H9 (cell line): ENCODE data around the gene LYSMD3. TPM values are rescaled to one million over a fixed set of nuclear protein-coding genes. Genes with fewer than 3 reads are reported as not detected.
A peak's percentile ranks its signal among the peaks of the same experiment; 100 is the strongest.

ENCODE experiments used
- DNase-seq: peaks from one replicate; pipeline ENCODE4 v3.0.0-alpha.2; 2017
- H2AFZ ChIP-seq: one replicate; pipeline ENCODE4 v1.6.1; 2013; ENCODE audit warnings: mild to moderate bottlenecking, low read length, control low read depth, moderate library complexity
- H2AK5ac ChIP-seq: 2 replicates; pipeline ENCODE4 v1.6.1; 2013; ENCODE audit warnings: low read length, control low read depth, mixed read lengths; ENCODE audit not compliant: insufficient read length
- H2BK120ac ChIP-seq: one replicate; pipeline ENCODE4 v1.6.1; 2013; ENCODE audit warnings: low read depth, mild to moderate bottlenecking, low read length, control low read depth, inconsistent platforms; ENCODE audit not compliant: poor library complexity, severe bottlenecking
- H2BK12ac ChIP-seq: 2 replicates; pipeline ENCODE4 v1.6.1; 2013; ENCODE audit warnings: low read length, control low read depth, mixed read lengths, low read depth; ENCODE audit not compliant: insufficient read length
- H2BK15ac ChIP-seq: 2 replicates; pipeline ENCODE4 v1.6.1; 2013; ENCODE audit warnings: low read depth, low read length, control low read depth
- H2BK20ac ChIP-seq: one replicate; pipeline ENCODE4 v1.6.1; 2013; ENCODE audit warnings: low read depth, mild to moderate bottlenecking, low read length, control low read depth, inconsistent platforms; ENCODE audit not compliant: poor library complexity, severe bottlenecking
- H2BK5ac ChIP-seq: 2 replicates; pipeline ENCODE4 v1.6.1; 2013; ENCODE audit warnings: low read length, control low read depth, mixed read lengths; ENCODE audit not compliant: insufficient read length
- H3K14ac ChIP-seq: 2 replicates; pipeline ENCODE4 v1.6.1; 2013; ENCODE audit warnings: low read length, control low read depth; ENCODE audit not compliant: insufficient read depth
- H3K18ac ChIP-seq: 2 replicates; pipeline ENCODE4 v1.6.1; 2013; ENCODE audit warnings: low read depth, mild to moderate bottlenecking, mixed read lengths, low read length, control low read depth; ENCODE audit not compliant: insufficient read length
- H3K23ac ChIP-seq: 2 replicates; pipeline ENCODE4 v1.6.1; 2013; ENCODE audit warnings: low read length, control low read depth, mixed read lengths, low read depth; ENCODE audit not compliant: insufficient read length
- H3K23me2 ChIP-seq: 2 replicates; pipeline ENCODE4 v1.6.1; 2013; ENCODE audit warnings: low read depth, mild to moderate bottlenecking, mixed read lengths, low read length, control low read depth; ENCODE audit not compliant: insufficient read length, poor library complexity, severe bottlenecking
- H3K27ac ChIP-seq: 2 replicates; pipeline ENCODE4 v1.5.1; 2013; ENCODE audit warnings: low read length, control low read depth, mixed read lengths, low read depth; ENCODE audit not compliant: insufficient read length
- H3K27me3 ChIP-seq: 2 replicates; pipeline ENCODE4 v1.6.1; 2013; ENCODE audit warnings: low read length, control low read depth, inconsistent platforms; ENCODE audit not compliant: insufficient read depth
- H3K4ac ChIP-seq: 2 replicates; pipeline ENCODE4 v1.6.1; 2013; ENCODE audit warnings: low read depth, mild to moderate bottlenecking, control low read depth, inconsistent platforms, low read length, moderate library complexity
- H3K4me1 ChIP-seq: 2 replicates; pipeline ENCODE4 v1.6.1; 2013; ENCODE audit warnings: low read length, control low read depth, inconsistent platforms; ENCODE audit not compliant: insufficient read depth
- H3K4me2 ChIP-seq: 2 replicates; pipeline ENCODE4 v1.6.1; 2013; ENCODE audit warnings: low read length, control low read depth, mixed read lengths; ENCODE audit not compliant: insufficient read length, insufficient read depth
- H3K56ac ChIP-seq: 2 replicates; pipeline ENCODE4 v1.6.1; 2013; ENCODE audit warnings: low read depth, mild to moderate bottlenecking, mixed read lengths, low read length, control low read depth; ENCODE audit not compliant: insufficient read length
- H3K79me1 ChIP-seq: 2 replicates; pipeline ENCODE4 v1.6.1; 2013; ENCODE audit warnings: low read depth, mild to moderate bottlenecking, moderate library complexity, low read length, control low read depth, inconsistent platforms; ENCODE audit not compliant: insufficient read depth, poor library complexity, severe bottlenecking
- H3K79me2 ChIP-seq: 2 replicates; pipeline ENCODE4 v1.6.1; 2013; ENCODE audit warnings: low read length, control low read depth, inconsistent platforms; ENCODE audit not compliant: insufficient read depth
- H3K9ac ChIP-seq: 2 replicates; pipeline ENCODE4 v1.6.1; 2013; ENCODE audit warnings: low read length, control low read depth, mixed read lengths; ENCODE audit not compliant: insufficient read length; ENCODE audit errors: extremely low read depth
- H3K9me3 ChIP-seq: one replicate; pipeline ENCODE4 v1.6.1; 2013; ENCODE audit warnings: low read depth, low read length, inconsistent platforms; ENCODE audit not compliant: control insufficient read depth
- H3T11ph ChIP-seq: one replicate; pipeline ENCODE4 v1.6.1; 2013; ENCODE audit warnings: mild to moderate bottlenecking, low read length, control low read depth, inconsistent platforms
- H4K20me1 ChIP-seq: one replicate; pipeline ENCODE4 v1.6.1; 2013; ENCODE audit not compliant: control insufficient read depth, insufficient read length, insufficient read depth
- H4K5ac ChIP-seq: 2 replicates; pipeline ENCODE4 v1.6.1; 2013; ENCODE audit warnings: low read depth, mild to moderate bottlenecking, mixed read lengths, low read length, control low read depth; ENCODE audit not compliant: insufficient read length
- H4K8ac ChIP-seq: replicated peaks from 2 replicates; pipeline ENCODE4 v1.6.1; 2013; ENCODE audit warnings: low read length, control low read depth, mixed read lengths, low read depth; ENCODE audit not compliant: insufficient read length
- H4K91ac ChIP-seq: 2 replicates; pipeline ENCODE4 v1.6.1; 2013; ENCODE audit warnings: low read depth, mild to moderate bottlenecking, moderate library complexity, mixed read lengths, low read length, control low read depth; ENCODE audit not compliant: insufficient read length
- H3K27ac Mint-ChIP-seq, 3 experiments: 2 replicates in 2 of 3; 3 replicates in 1 of 3; pipeline ENCODE4 v1.8.0; 2020 to 2021; ENCODE audit warnings: mixed read lengths in 3 of 3, mild to moderate bottlenecking in 1 of 3, moderate library complexity in 1 of 3
- H3K27me3 Mint-ChIP-seq: 2 replicates; pipeline ENCODE4 v1.8.0; 2021; ENCODE audit warnings: low read depth, mild to moderate bottlenecking, moderate library complexity, mixed read lengths
- H3K36me3 Mint-ChIP-seq, 3 experiments: 2 replicates in 2 of 3; 3 replicates in 1 of 3; pipeline ENCODE4 v1.8.0; 2020 to 2021; ENCODE audit warnings: low read depth in 3 of 3, mixed read lengths in 3 of 3; ENCODE audit not compliant: insufficient read depth in 1 of 3
- H3K4me1 Mint-ChIP-seq, 2 experiments: 2 replicates each; pipeline ENCODE4 v1.8.0; 2020; ENCODE audit warnings: mixed read lengths in 2 of 2
- H3K4me3 Mint-ChIP-seq, 2 experiments: 2 replicates in 1 of 2; 3 replicates in 1 of 2; pipeline ENCODE4 v1.8.0; 2020 to 2021; ENCODE audit warnings: mild to moderate bottlenecking in 2 of 2, mixed read lengths in 2 of 2, moderate library complexity in 1 of 2
- H3K9me3 Mint-ChIP-seq, 2 experiments: 2 replicates in 1 of 2; 3 replicates in 1 of 2; pipeline ENCODE4 v1.8.0; 2020; ENCODE audit warnings: mild to moderate bottlenecking in 2 of 2, mixed read lengths in 2 of 2, moderate library complexity in 1 of 2
- CTCF ChIP-seq: fragments of 200-600 bp; sonication (generic); conservative IDR thresholded peaks from 3 replicates; pipeline ENCODE4 v1.8.0; 2021; ENCODE audit warnings: antibody characterized with exemption, mild to moderate bottlenecking
- total RNA-seq: library from RNA; stranded (reverse); gene quantifications from 2 replicates; pipeline ENCODE4 v1.2.1, GENCODE V29; 2021

Gene LYSMD3
- total RNA-seq, 1 experiment from 2014 or later, result 14.0 TPM

DNA sequence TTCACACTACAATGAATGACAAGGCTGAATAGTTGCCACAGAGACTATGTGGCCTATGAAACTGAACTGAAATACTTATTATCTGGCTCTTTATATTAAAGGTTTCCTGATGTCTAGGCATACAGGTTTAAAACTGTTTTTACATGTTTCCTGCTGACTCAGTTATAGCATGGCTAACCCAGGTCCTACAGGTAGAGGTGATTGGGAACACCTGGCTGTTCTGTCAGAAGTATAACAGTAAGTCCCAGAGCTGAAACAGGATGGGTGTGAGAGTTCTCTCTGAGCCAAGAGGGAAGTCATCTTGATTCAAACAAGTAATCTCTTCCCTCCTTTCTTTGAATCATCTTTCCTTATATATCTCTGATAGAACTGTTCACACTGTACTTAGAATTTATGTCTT is 24.3 kb upstream of the LYSMD3 start:
- Histone ChIP-seq H3T11ph (no peak overlapping the region), H3K79me2 (no peaks in the 10 kb centered on the region), H3K27ac (no peak overlapping the region), H3K4me2 (no peak overlapping the region), H2BK5ac (no peak overlapping the region), H3K9ac (no peak overlapping the region), H3K79me1 (no peaks in the 10 kb centered on the region), H3K14ac (no peak overlapping the region), H4K8ac (no peak overlapping the region), H3K4ac (no peak overlapping the region), H2AK5ac (no peak overlapping the region), H4K5ac (no peak overlapping the region), H2AFZ (no peak overlapping the region), H2BK15ac (no peak overlapping the region), H4K20me1 (no peaks in the 10 kb centered on the region), H2BK12ac (no peak overlapping the region), H3K23me2 (peaks cover 4% of the 10 kb centered on the region), H3K56ac (no peak overlapping the region), H2BK120ac (no peak overlapping the region), H4K91ac (no peak overlapping the region), H3K9me3 (no peaks in the 10 kb centered on the region), H3K4me1 (peaks cover 15% of the 10 kb centered on the region), H2BK20ac (no peak overlapping the region), H3K23ac (no peak overlapping the region), H3K27me3 (no peaks in the 10 kb centered on the region), H3K18ac (no peak overlapping the region)
- 0 out of 2 replicates have a peak, but pooled peaks cover 2% of the 10 kb centered on the region for H3K27me3 Mint-ChIP-seq
- H3K4me3 Mint-ChIP-seq, result no peak overlapping the region; a peak in 1 of 5 replicates
- no peaks in the 10 kb centered on the region for H3K9me3 Mint-ChIP-seq
- peak overlapping the region in 1 of 3 experiments; percentile 3; a peak in 1 of 7 replicates for H3K27ac Mint-ChIP-seq
- no peak for TF ChIP-seq CTCF
- DNase-seq, result no peak
- H3K4me1 Mint-ChIP-seq, result peaks cover 49 to 59% of the 10 kb centered on the region in 2 experiments
- no peaks in the 10 kb centered on the region; a peak in 2 of 7 replicates for H3K36me3 Mint-ChIP-seq
